GM12878 (cell line): ENCODE data around the gene KCNN3. TPM values are rescaled to one million over a fixed set of nuclear protein-coding genes. Genes with fewer than 3 reads are reported as not detected.

ENCODE experiments used
- BACH1 ChIP-seq: fragments of 450-650 bp; IDR thresholded peaks from 2 replicates; pipeline ENCODE4 v1.6.1; 2017; ENCODE audit warnings: mild to moderate bottlenecking, borderline replicate concordance
- DPF2 ChIP-seq: fragments of 450-650 bp; IDR thresholded peaks from 2 replicates; pipeline ENCODE4 v1.6.1; 2017; ENCODE audit warnings: mild to moderate bottlenecking
- ESRRA ChIP-seq: IDR thresholded peaks from 2 replicates; pipeline ENCODE4 v1.6.1; 2012; ENCODE audit warnings: mild to moderate bottlenecking, low read length, improper control_type of control experiment
- ETV6 ChIP-seq, 2 experiments: fragments of 450-650 bp in 1 of 2; IDR thresholded peaks in 1 of 2; conservative IDR thresholded peaks in 1 of 2; 2 replicates each; pipeline ENCODE4 v1.6.1; 2014; ENCODE audit warnings: antibody characterized with exemption in 1 of 2, borderline replicate concordance in 1 of 2, low read depth in 1 of 2, mild to moderate bottlenecking in 1 of 2, moderate library complexity in 1 of 2
- HCFC1 ChIP-seq: fragments of 150-350 bp; IDR thresholded peaks from 2 replicates; pipeline ENCODE4 v1.6.1; 2014; ENCODE audit warnings: low read length
- MEF2A ChIP-seq: IDR thresholded peaks from 2 replicates; pipeline ENCODE4 v1.6.1; 2011; ENCODE audit warnings: low read depth, mild to moderate bottlenecking, low read length, moderate library complexity; ENCODE audit not compliant: insufficient read depth
- NKRF ChIP-seq: fragments of 450-650 bp; conservative IDR thresholded peaks from 2 replicates; pipeline ENCODE4 v1.6.1; 2017; ENCODE audit warnings: mild to moderate bottlenecking, moderate library complexity
- PAX5 ChIP-seq: IDR thresholded peaks from 2 replicates; pipeline ENCODE4 v1.6.1; 2011; ENCODE audit warnings: low read depth, low read length, borderline replicate concordance
- RELB ChIP-seq: fragments of 450-650 bp; IDR thresholded peaks from 2 replicates; pipeline ENCODE4 v1.6.1; 2017; ENCODE audit warnings: low read depth, mild to moderate bottlenecking, moderate library complexity
- STAT3 ChIP-seq: IDR thresholded peaks from 2 replicates; pipeline ENCODE4 v1.6.1; 2011; ENCODE audit warnings: low read depth, low read length, improper control_type of control experiment
- TAF1 ChIP-seq: IDR thresholded peaks from 2 replicates; pipeline ENCODE4 v1.6.1; 2011; ENCODE audit warnings: mild to moderate bottlenecking, low read depth, low read length, borderline replicate concordance
- ZZZ3 ChIP-seq: IDR thresholded peaks from 2 replicates; pipeline ENCODE4 v1.6.1; 2011; ENCODE audit warnings: low read depth; ENCODE audit not compliant: control insufficient read depth, insufficient read length
- polyA plus RNA-seq, 11 experiments: library from polyadenylated mRNA; depleted of rRNA in 4 of 11; unstranded in 6 of 11; stranded (reverse) in 5 of 11; fragments of >200 nt; fragmentation: Nextera tagmentation in 4 of 11; fragmentation: Illumina TruSeq in 1 of 11; extraction: Ambion mirVana in 4 of 11; extraction: Trizol in 1 of 11; gene quantifications; 1 replicate in 1 of 11; 2 replicates in 10 of 11; pipeline versions ENCODE4 v1.2.1 to v1.2.3, GENCODE V29; 2011 to 2016; ENCODE audit warnings: inconsistent platforms in 2 of 11, missing spikeins in 2 of 11, low read depth in 1 of 11
- total RNA-seq, 4 experiments: library from RNA; depleted of rRNA in 3 of 4; stranded (reverse); fragments of >200 nt in 3 of 4; fragmentation: Illumina TruSeq in 1 of 4; extraction: Trizol in 1 of 4; gene quantifications; 2 replicates each; pipeline versions ENCODE4 v1.2.1 to v1.2.3, GENCODE V29; 2013 to 2021
- TF ChIP-seq, protein P1 (sequence below): fragments of 150-350 bp; IDR thresholded peaks from 2 replicates; pipeline ENCODE4 v1.6.1; 2016; ENCODE audit warnings: low read depth, low read length
- TF ChIP-seq, protein P2 (sequence below): IDR thresholded peaks from 2 replicates; pipeline ENCODE4 v1.6.1; 2012; ENCODE audit warnings: mild to moderate bottlenecking, low read depth, low read length

KCNN3 gene
- total and polyA plus RNA-seq, 10 of the 15 experiments (the other 5 are each of a cell fraction or from before 2014, with no cell fraction given): 3.5 to 26.4 (median 14.9) TPM

DNA sequence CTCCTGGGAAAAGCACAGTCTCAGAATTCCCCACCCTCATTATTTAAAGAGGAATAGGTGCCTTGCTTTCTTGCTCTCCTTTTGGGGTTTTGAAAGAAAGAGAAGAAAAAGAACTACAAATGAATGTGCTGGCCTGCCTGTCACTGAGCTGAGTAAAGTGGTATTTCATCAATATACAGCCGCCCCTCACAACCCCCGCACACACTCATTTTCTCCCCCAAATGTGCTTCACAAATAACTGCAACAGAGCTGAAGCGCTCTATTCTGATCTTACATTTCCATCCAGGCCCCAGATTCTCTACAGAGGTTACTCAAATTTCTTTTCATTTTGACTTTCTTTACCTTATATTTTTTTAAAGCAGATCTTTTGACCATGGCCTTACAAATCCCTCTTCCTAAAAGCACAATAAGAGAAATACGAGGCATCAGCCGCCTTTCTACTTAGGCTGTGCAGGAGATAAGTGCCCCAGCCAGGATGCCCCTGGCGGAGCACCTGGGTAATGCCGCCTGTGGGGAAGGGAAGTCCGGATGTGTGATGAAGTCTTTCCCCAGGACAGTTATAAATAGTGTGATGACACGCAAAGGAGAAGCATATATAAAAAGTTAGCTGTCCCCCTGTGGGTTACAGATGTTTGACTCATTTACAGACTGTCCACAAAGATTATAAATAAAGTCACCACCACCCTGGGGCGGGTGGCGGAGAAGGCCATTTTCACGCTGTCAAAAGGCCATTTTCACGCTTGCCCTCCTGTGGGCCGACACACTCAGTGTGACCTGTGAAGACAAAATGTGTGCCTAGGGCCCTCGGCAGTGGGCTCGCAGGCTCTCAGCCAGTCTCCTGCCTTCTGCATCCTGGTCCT lies 6.5 kb downstream of the KCNN3 start (continued):
- TF ChIP-seq NKRF: 0 out of 2 replicates have a peak, but pooled peaks have one; percentile 45
- TF ChIP-seq, protein P1, sequence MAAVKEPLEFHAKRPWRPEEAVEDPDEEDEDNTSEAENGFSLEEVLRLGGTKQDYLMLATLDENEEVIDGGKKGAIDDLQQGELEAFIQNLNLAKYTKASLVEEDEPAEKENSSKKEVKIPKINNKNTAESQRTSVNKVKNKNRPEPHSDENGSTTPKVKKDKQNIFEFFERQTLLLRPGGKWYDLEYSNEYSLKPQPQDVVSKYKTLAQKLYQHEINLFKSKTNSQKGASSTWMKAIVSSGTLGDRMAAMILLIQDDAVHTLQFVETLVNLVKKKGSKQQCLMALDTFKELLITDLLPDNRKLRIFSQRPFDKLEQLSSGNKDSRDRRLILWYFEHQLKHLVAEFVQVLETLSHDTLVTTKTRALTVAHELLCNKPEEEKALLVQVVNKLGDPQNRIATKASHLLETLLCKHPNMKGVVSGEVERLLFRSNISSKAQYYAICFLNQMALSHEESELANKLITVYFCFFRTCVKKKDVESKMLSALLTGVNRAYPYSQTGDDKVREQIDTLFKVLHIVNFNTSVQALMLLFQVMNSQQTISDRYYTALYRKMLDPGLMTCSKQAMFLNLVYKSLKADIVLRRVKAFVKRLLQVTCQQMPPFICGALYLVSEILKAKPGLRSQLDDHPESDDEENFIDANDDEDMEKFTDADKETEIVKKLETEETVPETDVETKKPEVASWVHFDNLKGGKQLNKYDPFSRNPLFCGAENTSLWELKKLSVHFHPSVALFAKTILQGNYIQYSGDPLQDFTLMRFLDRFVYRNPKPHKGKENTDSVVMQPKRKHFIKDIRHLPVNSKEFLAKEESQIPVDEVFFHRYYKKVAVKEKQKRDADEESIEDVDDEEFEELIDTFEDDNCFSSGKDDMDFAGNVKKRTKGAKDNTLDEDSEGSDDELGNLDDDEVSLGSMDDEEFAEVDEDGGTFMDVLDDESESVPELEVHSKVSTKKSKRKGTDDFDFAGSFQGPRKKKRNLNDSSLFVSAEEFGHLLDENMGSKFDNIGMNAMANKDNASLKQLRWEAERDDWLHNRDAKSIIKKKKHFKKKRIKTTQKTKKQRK: no peak
- TF ChIP-seq ZZZ3: no peak
- TF ChIP-seq MEF2A: peak; percentile 97
- TF ChIP-seq, protein P2, sequence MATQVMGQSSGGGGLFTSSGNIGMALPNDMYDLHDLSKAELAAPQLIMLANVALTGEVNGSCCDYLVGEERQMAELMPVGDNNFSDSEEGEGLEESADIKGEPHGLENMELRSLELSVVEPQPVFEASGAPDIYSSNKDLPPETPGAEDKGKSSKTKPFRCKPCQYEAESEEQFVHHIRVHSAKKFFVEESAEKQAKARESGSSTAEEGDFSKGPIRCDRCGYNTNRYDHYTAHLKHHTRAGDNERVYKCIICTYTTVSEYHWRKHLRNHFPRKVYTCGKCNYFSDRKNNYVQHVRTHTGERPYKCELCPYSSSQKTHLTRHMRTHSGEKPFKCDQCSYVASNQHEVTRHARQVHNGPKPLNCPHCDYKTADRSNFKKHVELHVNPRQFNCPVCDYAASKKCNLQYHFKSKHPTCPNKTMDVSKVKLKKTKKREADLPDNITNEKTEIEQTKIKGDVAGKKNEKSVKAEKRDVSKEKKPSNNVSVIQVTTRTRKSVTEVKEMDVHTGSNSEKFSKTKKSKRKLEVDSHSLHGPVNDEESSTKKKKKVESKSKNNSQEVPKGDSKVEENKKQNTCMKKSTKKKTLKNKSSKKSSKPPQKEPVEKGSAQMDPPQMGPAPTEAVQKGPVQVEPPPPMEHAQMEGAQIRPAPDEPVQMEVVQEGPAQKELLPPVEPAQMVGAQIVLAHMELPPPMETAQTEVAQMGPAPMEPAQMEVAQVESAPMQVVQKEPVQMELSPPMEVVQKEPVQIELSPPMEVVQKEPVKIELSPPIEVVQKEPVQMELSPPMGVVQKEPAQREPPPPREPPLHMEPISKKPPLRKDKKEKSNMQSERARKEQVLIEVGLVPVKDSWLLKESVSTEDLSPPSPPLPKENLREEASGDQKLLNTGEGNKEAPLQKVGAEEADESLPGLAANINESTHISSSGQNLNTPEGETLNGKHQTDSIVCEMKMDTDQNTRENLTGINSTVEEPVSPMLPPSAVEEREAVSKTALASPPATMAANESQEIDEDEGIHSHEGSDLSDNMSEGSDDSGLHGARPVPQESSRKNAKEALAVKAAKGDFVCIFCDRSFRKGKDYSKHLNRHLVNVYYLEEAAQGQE: no peak
- TF ChIP-seq PAX5: no peak
- peak; percentile 76 for TF ChIP-seq DPF2
- TF ChIP-seq RELB: peak; percentile 81
- TF ChIP-seq ETV6 (conservative IDR thresholded peaks at IDR 0.05 in 1 of 2, IDR thresholded peaks at IDR 0.05 in 1 of 2; ENCODE audit: borderline replicate concordance in 1 of 2, low read depth in 1 of 2): peak in 1 of 2 experiments; percentile 76; a peak in 2 of 4 replicates
- TF ChIP-seq BACH1: peak; percentile 42; the same call in 1 of the 2 replicates
- peak; percentile 10; the same call in 1 of the 2 replicates for TF ChIP-seq TAF1
- no peak for TF ChIP-seq ESRRA
- no peak for TF ChIP-seq HCFC1
- TF ChIP-seq STAT3: no peak
